H1 (cell line): ENCODE data around the gene PPP1R3E. TPM values are rescaled to one million over a fixed set of nuclear protein-coding genes. Genes with fewer than 3 reads are reported as not detected.

Experiments
- CTCF ChIA-PET: fragments of 300-600 bp; sonication (Branson Sonifier 250); formaldehyde crosslinking; loops from one replicate; lab custom pipeline; 2021; ENCODE audit not compliant: partially characterized antibody; lab: Charles Lee
- POLR2A ChIA-PET: fragments of 300-600 bp; sonication (Branson Sonifier 250); formaldehyde crosslinking; loops from one replicate; lab custom pipeline; 2021; ENCODE audit warnings: inconsistent platforms; ENCODE audit not compliant: partially characterized antibody; lab: Charles Lee
- DNase-seq, 2 experiments: peaks; one replicate each; pipeline versions ENCODE4 v3.0.0 to v3.0.0-alpha.2; 2010 to 2022; ENCODE audit warnings: low spot score in 2 of 2, low read depth in 1 of 2, mixed read lengths in 1 of 2
- FAIRE-seq: peaks from 2 replicates; lab custom pipeline; 2011; peaks lifted over from hg19 to GRCh38; lab: Jason Lieb, UNC
- H2AFZ ChIP-seq: 2 replicates; pipeline ENCODE4 v1.8.1; 2012; ENCODE audit warnings: low read length, inconsistent platforms
- H2AK5ac ChIP-seq: 2 replicates; pipeline ENCODE4 v1.6.1; 2013; ENCODE audit warnings: low read depth, low read length
- H2BK120ac ChIP-seq: replicated peaks from 2 replicates; pipeline ENCODE3; 2013; ENCODE audit warnings: low read depth, low read length, inconsistent platforms
- H2BK12ac ChIP-seq: 2 replicates; pipeline ENCODE4 v1.6.1; 2013; ENCODE audit warnings: low read depth, low read length
- H2BK15ac ChIP-seq: 2 replicates; pipeline ENCODE4 v1.6.1; 2013; ENCODE audit warnings: low read length
- H2BK20ac ChIP-seq: 2 replicates; pipeline ENCODE4 v1.6.1; 2013; ENCODE audit warnings: low read length
- H2BK5ac ChIP-seq: 2 replicates; pipeline ENCODE4 v1.6.1; 2013; ENCODE audit warnings: low read depth, low read length
- H3K14ac ChIP-seq: 2 replicates; pipeline ENCODE4 v1.6.1; 2013; ENCODE audit warnings: inconsistent platforms; ENCODE audit not compliant: insufficient read length
- H3K18ac ChIP-seq: 2 replicates; pipeline ENCODE4 v1.6.1; 2013; ENCODE audit warnings: low read length; ENCODE audit errors: extremely low read depth
- H3K23ac ChIP-seq: 2 replicates; pipeline ENCODE4 v1.6.1; 2013; ENCODE audit warnings: inconsistent platforms; ENCODE audit not compliant: insufficient read length
- H3K23me2 ChIP-seq: 2 replicates; pipeline ENCODE4 v1.6.1; 2013; ENCODE audit warnings: low read depth, low read length
- H3K27ac ChIP-seq: 2 replicates; pipeline ENCODE4 v1.6.1; 2011; ENCODE audit warnings: low read depth, low read length, inconsistent platforms
- H3K27me3 ChIP-seq, 4 experiments: replicated peaks in 1 of 4; 1 replicate in 1 of 4; 2 replicates in 3 of 4; pipeline versions ENCODE4 v1.6.1 to v1.8.1; 2011 to 2013; ENCODE audit warnings: low read length in 3 of 4, mild to moderate bottlenecking in 3 of 4, inconsistent platforms in 2 of 4, mixed read lengths in 2 of 4, moderate library complexity in 1 of 4; ENCODE audit not compliant: control insufficient read depth in 3 of 4, insufficient read depth in 3 of 4; ENCODE audit errors: extremely low read depth in 1 of 4
- H3K36me3 ChIP-seq, 4 experiments: 2 replicates each; pipeline versions ENCODE4 v1.6.1 to v1.8.1; 2011 to 2013; ENCODE audit warnings: mild to moderate bottlenecking in 4 of 4, low read length in 3 of 4, moderate library complexity in 2 of 4, control low read depth in 1 of 4, inconsistent platforms in 1 of 4; ENCODE audit not compliant: insufficient read depth in 4 of 4, control insufficient read depth in 2 of 4
- H3K4ac ChIP-seq: replicated peaks from 2 replicates; pipeline ENCODE3; 2013; ENCODE audit warnings: low read length, low read depth, mixed read lengths, inconsistent platforms; ENCODE audit not compliant: insufficient read length
- H3K4me1 ChIP-seq, 4 experiments: replicated peaks in 1 of 4; 1 replicate in 1 of 4; 2 replicates in 3 of 4; pipeline versions ENCODE4 v1.6.1 to v1.8.1; 2011 to 2013; ENCODE audit warnings: low read length in 3 of 4, inconsistent platforms in 2 of 4, mixed read lengths in 1 of 4; ENCODE audit not compliant: insufficient read depth in 4 of 4, control insufficient read depth in 3 of 4
- H3K4me2 ChIP-seq, 2 experiments: 2 replicates each; pipeline versions ENCODE4 v1.6.1 to v1.8.1; 2011 to 2013; ENCODE audit warnings: low read depth in 2 of 2, low read length in 2 of 2, control low read depth in 1 of 2, inconsistent platforms in 1 of 2, mild to moderate bottlenecking in 1 of 2; ENCODE audit not compliant: insufficient read depth in 1 of 2
- H3K4me3 ChIP-seq, 4 experiments: fragments of 200-600, 300-600 bp in 1 of 4; sonication (generic), shearing (Covaris generic), sonication (Bioruptor Twin) in 1 of 4; 2 replicates each; pipeline versions ENCODE4 v1.5.1 to v1.8.1; 2011 to 2016; ENCODE audit warnings: low read length in 4 of 4, low read depth in 3 of 4, control low read depth in 2 of 4, inconsistent platforms in 2 of 4, mild to moderate bottlenecking in 2 of 4, mixed read lengths in 1 of 4, moderate library complexity in 1 of 4; ENCODE audit not compliant: insufficient read depth in 2 of 4; ENCODE audit errors: extremely low read depth in 1 of 4
- H3K56ac ChIP-seq: replicated peaks from 2 replicates; pipeline ENCODE3; 2013; ENCODE audit warnings: low read depth, mild to moderate bottlenecking, mixed read lengths, low read length, inconsistent platforms; ENCODE audit not compliant: insufficient read length
- H3K79me1 ChIP-seq: 2 replicates; pipeline ENCODE4 v1.6.1; 2013; ENCODE audit warnings: low read depth, low read length, control low read depth
- H3K79me2 ChIP-seq, 2 experiments: 2 replicates each; pipeline versions ENCODE4 v1.6.1 to v1.8.1; 2012 to 2013; ENCODE audit warnings: low read length in 2 of 2, mild to moderate bottlenecking in 2 of 2, inconsistent platforms in 1 of 2; ENCODE audit not compliant: insufficient read depth in 2 of 2, control insufficient read depth in 1 of 2
- H3K9ac ChIP-seq, 4 experiments: replicated peaks in 1 of 4; 1 replicate in 1 of 4; 2 replicates in 3 of 4; pipeline versions ENCODE4 v1.6.1 to v1.8.1; 2011 to 2013; ENCODE audit warnings: low read depth in 3 of 4, low read length in 3 of 4, control low read depth in 2 of 4, mild to moderate bottlenecking in 2 of 4, moderate library complexity in 2 of 4, inconsistent platforms in 1 of 4; ENCODE audit errors: extremely low read depth in 1 of 4
- H3K9me3 ChIP-seq, 2 experiments: 2 replicates each; pipeline versions ENCODE4 v1.6.1 to v1.8.1; 2012 to 2013; ENCODE audit warnings: mild to moderate bottlenecking in 2 of 2, moderate library complexity in 2 of 2, control low read depth in 1 of 2, inconsistent platforms in 1 of 2, low read depth in 1 of 2, low read length in 1 of 2, mixed read lengths in 1 of 2; ENCODE audit not compliant: insufficient read depth in 2 of 2
- H4K20me1 ChIP-seq, 2 experiments: replicated peaks in 1 of 2; 2 replicates each; pipeline versions ENCODE3 to v1.8.1; 2011 to 2013; ENCODE audit warnings: inconsistent platforms in 2 of 2, low read length in 2 of 2, mild to moderate bottlenecking in 1 of 2; ENCODE audit not compliant: insufficient read depth in 2 of 2, control insufficient read depth in 1 of 2
- H4K5ac ChIP-seq: 2 replicates; pipeline ENCODE4 v1.6.1; 2013; ENCODE audit warnings: low read length, low read depth, mixed read lengths, inconsistent platforms; ENCODE audit not compliant: insufficient read length
- H4K8ac ChIP-seq: 2 replicates; pipeline ENCODE4 v1.8.0; 2013; ENCODE audit warnings: mild to moderate bottlenecking, moderate library complexity, low read length, inconsistent platforms; ENCODE audit not compliant: insufficient read depth; ENCODE audit errors: extremely low read depth
- H4K91ac ChIP-seq: replicated peaks from 2 replicates; pipeline ENCODE3; 2013; ENCODE audit warnings: low read length, mixed read lengths, inconsistent platforms; ENCODE audit not compliant: insufficient read length
- CBX5 ChIP-seq: fragments of 300-800, 300-1000 bp; sonication (generic); IDR thresholded peaks from 2 replicates; pipeline ENCODE4 v1.7.1; 2016; ENCODE audit warnings: antibody characterized with exemption, low read length, low read depth
- GTF2F1 ChIP-seq: IDR thresholded peaks from 2 replicates; pipeline ENCODE4 v1.6.1; 2012; ENCODE audit warnings: low read depth, low read length, improper control_type of control experiment, borderline replicate concordance
- SIN3A ChIP-seq, 2 experiments: IDR thresholded peaks in 1 of 2; conservative IDR thresholded peaks in 1 of 2; 2 replicates each; pipeline ENCODE4 v1.6.1; 2011 to 2012; ENCODE audit warnings: low read length in 2 of 2, improper control_type of control experiment in 1 of 2, low read depth in 1 of 2, mild to moderate bottlenecking in 1 of 2
- SUZ12 ChIP-seq: fragments of 200-600 bp; sonication (generic); IDR thresholded peaks from 2 replicates; pipeline ENCODE4 v1.6.1; 2012; ENCODE audit warnings: mild to moderate bottlenecking, inconsistent platforms, low read length, moderate library complexity, mixed read lengths
- WGBS, 2 experiments: shearing (Covaris generic) in 1 of 2; methylation state at CpG; one replicate each; pipeline versions ENCODE4 v1.1.6 to v1.1.7; 2013 to 2015; ENCODE audit warnings: low lambda C conversion rate in 2 of 2, mixed read lengths in 2 of 2, inconsistent platforms in 1 of 2, low coverage in 1 of 2, missing lambda C conversion rate in 1 of 2; ENCODE audit not compliant: insufficient replicate concordance in 2 of 2, insufficient coverage in 1 of 2, insufficient read length in 1 of 2; ENCODE audit errors: extremely low coverage in 1 of 2, missing lambda C conversion rate in 1 of 2; 5-methylcytosine and 5-hydroxymethylcytosine counted together
- long read RNA-seq, 2 experiments: library from RNA in 1 of 2; library from capped mRNA in 1 of 2; stranded (forward); transcript quantifications; one replicate each; pipeline ENCODE4 v2.0.0, GENCODE V29; 2021; ENCODE audit warnings: inconsistent platforms in 1 of 2
- polyA minus RNA-seq, 3 experiments: library from RNA; depleted of rRNA, polyadenylated mRNA; stranded (reverse); fragments of >200 nt; gene quantifications; 1 replicate in 2 of 3; 2 replicates in 1 of 3; pipeline ENCODE4 v1.2.3, GENCODE V29; 2011
- polyA plus RNA-seq, 7 experiments: library from polyadenylated mRNA; depleted of rRNA in 3 of 7; stranded (reverse) in 5 of 7; unstranded in 2 of 7; fragments of >200 nt in 5 of 7; fragments of 200-250 nt in 2 of 7; gene quantifications; 1 replicate in 5 of 7; 2 replicates in 1 of 7; 4 replicates in 1 of 7; pipeline versions ENCODE4 v1.2.1 to v1.2.3, GENCODE V29; 2011 to 2013; ENCODE audit warnings: missing spikeins in 2 of 7, mixed read lengths in 2 of 7
- total RNA-seq: library from RNA; stranded (reverse); fragmentation: NEBNext Ultra II Directional; extraction: Animal tissue kit (Norgen Biotek cat#: 25700); gene quantifications from 2 replicates; pipeline ENCODE4 v1.2.1, GENCODE V29; 2021
- TF ChIP-seq, protein P1 (sequence below): IDR thresholded peaks from 2 replicates; pipeline ENCODE4 v1.6.1; 2011; ENCODE audit warnings: low read length, improper control_type of control experiment

PPP1R3E gene, protein sequence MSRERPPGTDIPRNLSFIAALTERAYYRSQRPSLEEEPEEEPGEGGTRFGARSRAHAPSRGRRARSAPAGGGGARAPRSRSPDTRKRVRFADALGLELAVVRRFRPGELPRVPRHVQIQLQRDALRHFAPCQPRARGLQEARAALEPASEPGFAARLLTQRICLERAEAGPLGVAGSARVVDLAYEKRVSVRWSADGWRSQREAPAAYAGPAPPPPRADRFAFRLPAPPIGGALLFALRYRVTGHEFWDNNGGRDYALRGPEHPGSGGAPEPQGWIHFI
- total RNA-seq (3.7 and 4.4 TPM in 2 replicates), polyA plus RNA-seq (2011; rRNA removed) (3.5 and 4.7 TPM in 2 replicates), polyA minus RNA-seq (2011; rRNA and poly(A)+ RNA removed) (3.2 and 5.9 TPM in 2 replicates)
- 4.4 TPM for polyA plus RNA-seq (2011; cell fraction: cytosol; rRNA removed)
- polyA plus RNA-seq (2011; cell fraction: nucleus; rRNA removed) = 12.4 TPM
- polyA plus RNA-seq (2012, experiment 1 of 2) = 3.4 to 5.3 TPM (median 5.1 TPM) in 4 replicates
- 1.0 TPM for polyA plus RNA-seq (2012, experiment 2 of 2)
- 5.4 TPM for polyA plus RNA-seq (2013, experiment 1 of 2)
- 3.9 TPM for polyA plus RNA-seq (2013, experiment 2 of 2)
- 1.7 TPM for polyA minus RNA-seq (2011; cell fraction: cytosol; rRNA and poly(A)+ RNA removed)
- 5.4 TPM for polyA minus RNA-seq (2011; cell fraction: nucleus; rRNA and poly(A)+ RNA removed)
- long read RNA-seq, experiment 1 = 0 reads
- long read RNA-seq, experiment 2 = 0 reads

GRCh38 chr14:23302290-23303225, at the start of gene PPP1R3E:
PPP1R3E (minus strand) TSS chr14:23302859; CDS start chr14:23302576, 283 bp downstream.
- 11% methylated on average over 46 of the region's 81 CpGs; no CpG with 5 or more reads in 1 of the 2 experiments for WGBS, 2 experiments
- peak within 1 kb of the TSS; percentile 64 for H3K56ac ChIP-seq
- TF ChIP-seq, protein P1, sequence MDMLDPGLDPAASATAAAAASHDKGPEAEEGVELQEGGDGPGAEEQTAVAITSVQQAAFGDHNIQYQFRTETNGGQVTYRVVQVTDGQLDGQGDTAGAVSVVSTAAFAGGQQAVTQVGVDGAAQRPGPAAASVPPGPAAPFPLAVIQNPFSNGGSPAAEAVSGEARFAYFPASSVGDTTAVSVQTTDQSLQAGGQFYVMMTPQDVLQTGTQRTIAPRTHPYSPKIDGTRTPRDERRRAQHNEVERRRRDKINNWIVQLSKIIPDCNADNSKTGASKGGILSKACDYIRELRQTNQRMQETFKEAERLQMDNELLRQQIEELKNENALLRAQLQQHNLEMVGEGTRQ = no peak
- TF ChIP-seq SUZ12 (no peak), CBX5 (no peak), SIN3A (conservative IDR thresholded peaks at IDR 0.05 in 1 of 2, IDR thresholded peaks at IDR 0.05 in 1 of 2; ENCODE audit: low read depth in 1 of 2, low read length in 2 of 2) (peak in 1 of 2 experiments; percentile 41; a peak in 1 of 4 replicates), GTF2F1 (no peak)

More at GRCh38 chr14:23302290-23303225, at the start of gene PPP1R3E:
- Histone ChIP-seq H3K14ac (no peak within 1 kb of the TSS), H4K20me1 (peaks cover 0 to 2% of the 10 kb centered on the region in 2 experiments), H3K9me3 (no peaks in the 10 kb centered on the region), H3K23ac (no peak within 1 kb of the TSS), H3K4me3 (peak within 1 kb of the TSS; percentile 56 to 93 (median 73)), H3K4me1 (peaks cover 0 to 7% (median 1%) of the 10 kb centered on the region in 4 experiments; a peak in 4 of 7 replicates), H4K8ac (peak within 1 kb of the TSS; percentile 62), H3K9ac (peak within 1 kb of the TSS in 3 of 4 experiments; percentile 15 to 66 (median 51); a peak in 5 of 7 replicates), H2BK5ac (peak within 1 kb of the TSS; percentile 83; the same call in 1 of the 2 replicates), H3K18ac (peak within 1 kb of the TSS; percentile 78), H2BK15ac (no peak within 1 kb of the TSS), H2AFZ (peak within 1 kb of the TSS; percentile 47; the same call in 1 of the 2 replicates), H2BK120ac (no peak within 1 kb of the TSS), H3K36me3 (no peaks in the 10 kb centered on the region), H2BK20ac (no peak within 1 kb of the TSS), H3K27ac (peak within 1 kb of the TSS; percentile 65; the same call in 1 of the 2 replicates), H3K79me1 (no peaks in the 10 kb centered on the region), H4K5ac (peak within 1 kb of the TSS; percentile 57), H3K4ac (no peak within 1 kb of the TSS), H3K27me3 (peaks cover 0 to 32% (median 22%) of the 10 kb centered on the region in 4 experiments; a peak in 6 of 7 replicates), H2BK12ac (peak within 1 kb of the TSS; percentile 29; the same call in 1 of the 2 replicates), H4K91ac (peak within 1 kb of the TSS; percentile 56), H3K23me2 (peaks cover 20% of the 10 kb centered on the region), H3K4me2 (peak within 1 kb of the TSS; percentile 91 to 99), H2AK5ac (no peak within 1 kb of the TSS), H3K79me2 (peaks cover 0 to 2% of the 10 kb centered on the region in 2 experiments; a peak in 1 of 4 replicates)
- DNase-seq (peak in 1 of 2 experiments; percentile 78), FAIRE-seq (no peak)
- ChIA-PET CTCF (interaction anchor here (0.9 to 5.7 kb wide), 8 partner anchors 7 to 258 kb away, joined by 3 to 40 read pairs (median 6); no protein-coding TSS in a partner anchor), POLR2A (interaction anchor here (0.8 to 4.7 kb wide), 17 partner anchors 9 to 295 kb away, joined by 3 to 35 read pairs (median 4); partner anchors contain the start of genes HOMEZ, PABPN1 and SLC22A17)
